ENCODE measurements around the gene EFEMP1.

DNA sequence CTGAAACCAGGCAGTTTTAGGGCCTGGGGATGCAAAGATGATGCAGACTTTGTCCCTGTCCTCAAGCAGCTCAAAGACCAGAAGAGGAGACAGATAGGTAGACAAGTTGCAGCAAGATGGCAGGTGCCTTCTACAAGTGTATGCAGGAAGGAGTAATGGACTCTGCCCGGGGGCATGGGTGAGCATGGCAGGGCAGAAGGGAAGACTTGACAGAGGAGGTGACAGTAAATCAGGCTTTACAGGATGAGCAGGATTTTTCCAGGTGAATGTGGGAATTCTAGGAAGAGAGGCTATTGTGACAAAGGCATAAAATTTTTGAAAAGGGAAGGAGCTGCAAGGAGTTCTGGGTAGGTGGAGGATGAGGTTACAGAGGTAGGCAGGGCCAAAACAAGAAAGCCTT is 4.7 kb downstream of the EFEMP1 start:
- TF ChIP-seq, protein P1, sequence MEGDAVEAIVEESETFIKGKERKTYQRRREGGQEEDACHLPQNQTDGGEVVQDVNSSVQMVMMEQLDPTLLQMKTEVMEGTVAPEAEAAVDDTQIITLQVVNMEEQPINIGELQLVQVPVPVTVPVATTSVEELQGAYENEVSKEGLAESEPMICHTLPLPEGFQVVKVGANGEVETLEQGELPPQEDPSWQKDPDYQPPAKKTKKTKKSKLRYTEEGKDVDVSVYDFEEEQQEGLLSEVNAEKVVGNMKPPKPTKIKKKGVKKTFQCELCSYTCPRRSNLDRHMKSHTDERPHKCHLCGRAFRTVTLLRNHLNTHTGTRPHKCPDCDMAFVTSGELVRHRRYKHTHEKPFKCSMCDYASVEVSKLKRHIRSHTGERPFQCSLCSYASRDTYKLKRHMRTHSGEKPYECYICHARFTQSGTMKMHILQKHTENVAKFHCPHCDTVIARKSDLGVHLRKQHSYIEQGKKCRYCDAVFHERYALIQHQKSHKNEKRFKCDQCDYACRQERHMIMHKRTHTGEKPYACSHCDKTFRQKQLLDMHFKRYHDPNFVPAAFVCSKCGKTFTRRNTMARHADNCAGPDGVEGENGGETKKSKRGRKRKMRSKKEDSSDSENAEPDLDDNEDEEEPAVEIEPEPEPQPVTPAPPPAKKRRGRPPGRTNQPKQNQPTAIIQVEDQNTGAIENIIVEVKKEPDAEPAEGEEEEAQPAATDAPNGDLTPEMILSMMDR (IDR thresholded peaks at IDR 0.05; ENCODE audit: low read depth, low read length, missing input control): no peak
- TF ChIP-seq EGR1 (IDR thresholded peaks at IDR 0.05; ENCODE audit: low read depth in 2 of 2): no peak
- TF ChIP-seq, protein P2, sequence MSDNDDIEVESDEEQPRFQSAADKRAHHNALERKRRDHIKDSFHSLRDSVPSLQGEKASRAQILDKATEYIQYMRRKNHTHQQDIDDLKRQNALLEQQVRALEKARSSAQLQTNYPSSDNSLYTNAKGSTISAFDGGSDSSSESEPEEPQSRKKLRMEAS (IDR thresholded peaks at IDR 0.05): no peak
- no peak for TF ChIP-seq TAF1 (conservative IDR thresholded peaks at IDR 0.05)
- TF ChIP-seq YY1 (IDR thresholded peaks at IDR 0.05): no peak
- no peak for TF ChIP-seq JUND (IDR thresholded peaks at IDR 0.05)
- TF ChIP-seq, protein P3, sequence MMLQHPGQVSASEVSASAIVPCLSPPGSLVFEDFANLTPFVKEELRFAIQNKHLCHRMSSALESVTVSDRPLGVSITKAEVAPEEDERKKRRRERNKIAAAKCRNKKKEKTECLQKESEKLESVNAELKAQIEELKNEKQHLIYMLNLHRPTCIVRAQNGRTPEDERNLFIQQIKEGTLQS (IDR thresholded peaks at IDR 0.05): no peak
- TF ChIP-seq RAD21 (IDR thresholded peaks at IDR 0.05): no peak
- TF ChIP-seq, protein P4, sequence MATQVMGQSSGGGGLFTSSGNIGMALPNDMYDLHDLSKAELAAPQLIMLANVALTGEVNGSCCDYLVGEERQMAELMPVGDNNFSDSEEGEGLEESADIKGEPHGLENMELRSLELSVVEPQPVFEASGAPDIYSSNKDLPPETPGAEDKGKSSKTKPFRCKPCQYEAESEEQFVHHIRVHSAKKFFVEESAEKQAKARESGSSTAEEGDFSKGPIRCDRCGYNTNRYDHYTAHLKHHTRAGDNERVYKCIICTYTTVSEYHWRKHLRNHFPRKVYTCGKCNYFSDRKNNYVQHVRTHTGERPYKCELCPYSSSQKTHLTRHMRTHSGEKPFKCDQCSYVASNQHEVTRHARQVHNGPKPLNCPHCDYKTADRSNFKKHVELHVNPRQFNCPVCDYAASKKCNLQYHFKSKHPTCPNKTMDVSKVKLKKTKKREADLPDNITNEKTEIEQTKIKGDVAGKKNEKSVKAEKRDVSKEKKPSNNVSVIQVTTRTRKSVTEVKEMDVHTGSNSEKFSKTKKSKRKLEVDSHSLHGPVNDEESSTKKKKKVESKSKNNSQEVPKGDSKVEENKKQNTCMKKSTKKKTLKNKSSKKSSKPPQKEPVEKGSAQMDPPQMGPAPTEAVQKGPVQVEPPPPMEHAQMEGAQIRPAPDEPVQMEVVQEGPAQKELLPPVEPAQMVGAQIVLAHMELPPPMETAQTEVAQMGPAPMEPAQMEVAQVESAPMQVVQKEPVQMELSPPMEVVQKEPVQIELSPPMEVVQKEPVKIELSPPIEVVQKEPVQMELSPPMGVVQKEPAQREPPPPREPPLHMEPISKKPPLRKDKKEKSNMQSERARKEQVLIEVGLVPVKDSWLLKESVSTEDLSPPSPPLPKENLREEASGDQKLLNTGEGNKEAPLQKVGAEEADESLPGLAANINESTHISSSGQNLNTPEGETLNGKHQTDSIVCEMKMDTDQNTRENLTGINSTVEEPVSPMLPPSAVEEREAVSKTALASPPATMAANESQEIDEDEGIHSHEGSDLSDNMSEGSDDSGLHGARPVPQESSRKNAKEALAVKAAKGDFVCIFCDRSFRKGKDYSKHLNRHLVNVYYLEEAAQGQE (IDR thresholded peaks at IDR 0.05): no peak
- TF ChIP-seq, protein P5, sequence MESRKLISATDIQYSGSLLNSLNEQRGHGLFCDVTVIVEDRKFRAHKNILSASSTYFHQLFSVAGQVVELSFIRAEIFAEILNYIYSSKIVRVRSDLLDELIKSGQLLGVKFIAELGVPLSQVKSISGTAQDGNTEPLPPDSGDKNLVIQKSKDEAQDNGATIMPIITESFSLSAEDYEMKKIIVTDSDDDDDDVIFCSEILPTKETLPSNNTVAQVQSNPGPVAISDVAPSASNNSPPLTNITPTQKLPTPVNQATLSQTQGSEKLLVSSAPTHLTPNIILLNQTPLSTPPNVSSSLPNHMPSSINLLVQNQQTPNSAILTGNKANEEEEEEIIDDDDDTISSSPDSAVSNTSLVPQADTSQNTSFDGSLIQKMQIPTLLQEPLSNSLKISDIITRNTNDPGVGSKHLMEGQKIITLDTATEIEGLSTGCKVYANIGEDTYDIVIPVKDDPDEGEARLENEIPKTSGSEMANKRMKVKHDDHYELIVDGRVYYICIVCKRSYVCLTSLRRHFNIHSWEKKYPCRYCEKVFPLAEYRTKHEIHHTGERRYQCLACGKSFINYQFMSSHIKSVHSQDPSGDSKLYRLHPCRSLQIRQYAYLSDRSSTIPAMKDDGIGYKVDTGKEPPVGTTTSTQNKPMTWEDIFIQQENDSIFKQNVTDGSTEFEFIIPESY (IDR thresholded peaks at IDR 0.05): no peak
- no peak for TF ChIP-seq GABPA (IDR thresholded peaks at IDR 0.05 in 1 of 2, conservative IDR thresholded peaks at IDR 0.05 in 1 of 2)
- TF ChIP-seq RXRA (IDR thresholded peaks at IDR 0.05): no peak
- no peak for TF ChIP-seq FOXA1 (IDR thresholded peaks at IDR 0.05)
